Skeletal muscle tissue (tissue), 4 donors: ENCODE results near the gene TSPAN31. TPM values are rescaled to one million over a fixed set of nuclear protein-coding genes. Genes with fewer than 3 reads are reported as not detected.
A peak's percentile ranks its signal among the peaks of the same experiment; 100 is the strongest.

Experiments
- H3K27ac ChIP-seq: one replicate; pipeline ENCODE4 v1.7.0; 2013; ENCODE audit warnings: mild to moderate bottlenecking, low read depth, low read length, inconsistent platforms
- H3K27me3 ChIP-seq, 3 donors: one replicate each; pipeline ENCODE4 v1.7.0; 2013; ENCODE audit warnings: low read length in 3 of 3; ENCODE audit not compliant: control insufficient read depth in 3 of 3, insufficient read depth in 3 of 3
- H3K36me3 ChIP-seq, 3 donors: one replicate each; pipeline ENCODE4 v1.7.0; 2013; ENCODE audit warnings: low read length in 3 of 3; ENCODE audit not compliant: control insufficient read depth in 3 of 3, insufficient read depth in 3 of 3
- H3K4me1 ChIP-seq, 3 donors: one replicate each; pipeline ENCODE4 v1.7.0; 2013; ENCODE audit warnings: low read length in 3 of 3, mild to moderate bottlenecking in 3 of 3; ENCODE audit not compliant: control insufficient read depth in 3 of 3, insufficient read depth in 3 of 3
- H3K4me3 ChIP-seq, 3 donors: one replicate each; pipeline ENCODE4 v1.7.0; 2013; ENCODE audit warnings: low read length in 3 of 3
- H3K9ac ChIP-seq, 3 donors: one replicate each; pipeline ENCODE4 v1.7.0; 2013; ENCODE audit warnings: low read length in 3 of 3, mild to moderate bottlenecking in 3 of 3, moderate library complexity in 2 of 3, low read depth in 1 of 3
- H3K9me3 ChIP-seq, 3 donors: one replicate each; pipeline ENCODE4 v1.7.0; 2013; ENCODE audit warnings: low read length in 3 of 3; ENCODE audit not compliant: control insufficient read depth in 3 of 3
- total RNA-seq: library from RNA; depleted of rRNA; stranded (reverse); fragments of >200 nt; gene quantifications from one replicate; pipeline ENCODE4 v1.2.3, GENCODE V29; 2014
- donor health status: Osteomylitis.

The TSPAN31 gene
- total RNA-seq, 1 donor from 2014 or later = 57.9 TPM

DNA sequence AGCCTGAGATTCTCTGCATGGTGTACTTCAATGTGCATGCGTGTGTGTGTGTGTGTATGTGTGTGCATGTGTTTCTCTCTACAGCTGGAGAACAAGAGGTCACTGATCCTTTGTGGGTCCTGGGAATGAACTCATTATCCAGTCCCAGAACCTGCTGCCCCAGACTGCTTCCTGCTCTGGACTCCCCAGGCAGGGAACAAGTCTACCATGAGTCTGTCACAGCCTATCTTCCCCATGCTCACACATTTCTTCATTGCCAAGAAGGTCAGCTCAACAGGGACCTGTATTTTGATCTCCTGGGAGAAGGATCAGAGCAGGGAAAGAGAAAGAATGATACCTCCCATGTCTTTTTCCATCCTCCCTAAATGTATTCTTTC, 3.4 kb upstream of the TSPAN31 start:
- Histone ChIP-seq H3K4me3 (peak overlapping the region in 1 of 3 donors; percentile 20), H3K36me3 (peaks cover 0 to 4% (median 0%) of the 10 kb centered on the region in 3 donors), H3K9ac (no peak overlapping the region), H3K27ac (no peak overlapping the region), H3K27me3 (peaks cover 32 to 41% (median 39%) of the 10 kb centered on the region in 3 donors), H3K9me3 (no peaks in the 10 kb centered on the region), H3K4me1 (peaks cover 17 to 30% (median 20%) of the 10 kb centered on the region in 3 donors)

GRCh38 chr12:57741844-57742738, 2.7 kb upstream of the TSPAN31 start:
- H3K27ac ChIP-seq = no peak overlapping the region
- H3K36me3 ChIP-seq = peaks cover 3 to 11% (median 7%) of the 10 kb centered on the region in 3 donors
- peaks cover 25 to 34% (median 32%) of the 10 kb centered on the region in 3 donors for H3K27me3 ChIP-seq
- H3K9ac ChIP-seq = no peak overlapping the region
- peak overlapping the region in 2 of 3 donors; percentile 20 to 22 for H3K4me3 ChIP-seq
- peaks cover 12 to 24% (median 18%) of the 10 kb centered on the region in 3 donors for H3K4me1 ChIP-seq
- H3K9me3 ChIP-seq = no peaks in the 10 kb centered on the region

GRCh38 chr12:57743769-57744168, 1.1 kb upstream of the TSPAN31 start:
- H3K27ac ChIP-seq = peak overlapping the region; percentile 98

GRCh38 chr12:57744194-57744776, 554 bp upstream of the TSPAN31 start:
- peaks cover 12 to 21% (median 13%) of the 10 kb centered on the region in 3 donors for H3K4me1 ChIP-seq
- peaks cover 20 to 25% (median 25%) of the 10 kb centered on the region in 3 donors for H3K36me3 ChIP-seq
- H3K27ac ChIP-seq = peak overlapping the region; percentile 98
- peak overlapping the region; percentile 98 to 100 (median 99) for H3K9ac ChIP-seq
- no peaks in the 10 kb centered on the region for H3K9me3 ChIP-seq
- H3K4me3 ChIP-seq = peak overlapping the region; percentile 93 to 99 (median 99)
- peaks cover 6 to 19% (median 19%) of the 10 kb centered on the region in 3 donors for H3K27me3 ChIP-seq

More at GRCh38 chr12:57743769-57744168, 1.1 kb upstream of the TSPAN31 start:
- no peaks in the 10 kb centered on the region for H3K9me3 ChIP-seq
- H3K4me3 ChIP-seq = peak overlapping the region in 2 of 3 donors; percentile 93 to 99
- H3K36me3 ChIP-seq = peaks cover 15 to 20% (median 20%) of the 10 kb centered on the region in 3 donors
- peak overlapping the region in 2 of 3 donors; percentile 3 to 98 for H3K9ac ChIP-seq
- H3K27me3 ChIP-seq = peaks cover 11 to 24% (median 24%) of the 10 kb centered on the region in 3 donors
- peaks cover 12 to 24% (median 14%) of the 10 kb centered on the region in 3 donors for H3K4me1 ChIP-seq

DNA sequence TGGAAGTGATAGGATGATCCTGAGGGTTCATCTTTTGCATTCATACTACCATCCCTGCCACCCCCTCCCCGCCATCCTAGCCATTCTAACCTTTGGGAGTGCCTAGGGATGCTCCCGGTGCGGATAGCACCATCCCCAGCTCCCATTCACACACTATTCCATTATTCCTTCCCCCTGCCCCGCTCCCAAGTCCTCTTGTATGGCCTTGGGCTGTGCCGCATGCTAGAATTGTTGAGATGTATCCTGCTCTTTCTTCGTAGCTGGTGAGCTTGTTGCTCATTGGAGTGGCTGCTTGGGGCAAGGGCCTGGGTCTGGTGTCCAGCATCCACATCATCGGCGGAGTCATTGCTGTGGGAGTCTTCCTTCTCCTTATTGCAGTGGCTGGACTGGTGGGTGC, 644 bp downstream of the TSPAN31 start:
- peaks cover 12 to 23% (median 13%) of the 10 kb centered on the region in 3 donors for H3K4me1 ChIP-seq
- H3K36me3 ChIP-seq = peaks cover 27 to 33% (median 31%) of the 10 kb centered on the region in 3 donors
- H3K9ac ChIP-seq = peak overlapping the region; percentile 98 to 100 (median 99)

DNA sequence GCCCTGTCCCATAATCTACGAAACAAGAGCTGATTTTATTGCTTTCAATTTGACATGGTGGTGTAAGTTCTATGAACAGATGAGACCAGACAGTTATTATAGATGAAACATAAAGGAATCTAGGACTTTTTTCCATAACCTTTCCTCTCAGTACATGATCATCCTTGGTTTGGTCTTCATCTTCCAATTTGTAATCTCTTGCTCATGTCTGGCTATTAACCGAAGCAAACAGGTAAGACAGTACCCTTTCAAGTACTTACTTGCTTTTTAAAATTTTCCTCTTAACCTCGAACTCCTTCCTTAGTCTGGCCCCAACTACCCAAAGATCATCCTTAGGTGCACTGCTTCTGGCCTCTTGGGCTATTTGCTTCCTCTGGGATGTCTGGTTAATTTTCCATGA, 1.2 kb downstream of the TSPAN31 start:
- Histone ChIP-seq H3K27ac (no peak overlapping the region), H3K36me3 (peaks cover 29 to 37% (median 35%) of the 10 kb centered on the region in 3 donors), H3K27me3 (peaks cover 0 to 8% (median 3%) of the 10 kb centered on the region in 3 donors), H3K9ac (peak overlapping the region in 2 of 3 donors; percentile 98 to 100), H3K9me3 (no peaks in the 10 kb centered on the region), H3K4me1 (peaks cover 17 to 25% (median 19%) of the 10 kb centered on the region in 3 donors), H3K4me3 (peak overlapping the region; percentile 93 to 99 (median 99))

More for the DNA sequence above, 644 bp downstream of the TSPAN31 start:
- Histone ChIP-seq H3K27ac (peak overlapping the region; percentile 98), H3K4me3 (peak overlapping the region; percentile 93 to 99 (median 99)), H3K9me3 (no peaks in the 10 kb centered on the region), H3K27me3 (peaks cover 0 to 13% (median 8%) of the 10 kb centered on the region in 3 donors)

DNA sequence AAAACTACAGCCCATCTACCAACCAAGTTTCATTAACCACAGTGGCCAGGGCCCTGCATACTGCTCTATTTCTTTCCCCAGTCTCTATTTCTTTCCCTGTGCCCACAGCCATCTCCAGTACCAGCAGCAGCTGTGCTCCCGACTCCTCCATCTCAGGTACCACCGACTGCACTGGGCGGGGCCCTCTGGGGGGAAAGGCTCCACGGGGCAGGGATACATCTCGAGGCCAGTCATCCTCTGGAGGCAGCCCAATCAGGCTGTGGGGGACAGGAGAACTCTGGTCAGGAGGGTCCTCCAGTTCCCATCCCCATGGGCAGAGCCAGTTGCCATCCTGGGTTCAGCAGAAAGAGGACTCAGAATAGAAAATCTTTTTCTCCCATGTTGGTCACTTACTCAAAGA, 4.2 kb downstream of the TSPAN31 start:
- Histone ChIP-seq H3K9me3 (no peaks in the 10 kb centered on the region), H3K4me3 (no peak overlapping the region), H3K36me3 (peaks cover 29 to 37% (median 35%) of the 10 kb centered on the region in 3 donors), H3K4me1 (peaks cover 29 to 36% (median 33%) of the 10 kb centered on the region in 3 donors), H3K27ac (no peak overlapping the region), H3K27me3 (no peaks in the 10 kb centered on the region), H3K9ac (no peak overlapping the region)

DNA sequence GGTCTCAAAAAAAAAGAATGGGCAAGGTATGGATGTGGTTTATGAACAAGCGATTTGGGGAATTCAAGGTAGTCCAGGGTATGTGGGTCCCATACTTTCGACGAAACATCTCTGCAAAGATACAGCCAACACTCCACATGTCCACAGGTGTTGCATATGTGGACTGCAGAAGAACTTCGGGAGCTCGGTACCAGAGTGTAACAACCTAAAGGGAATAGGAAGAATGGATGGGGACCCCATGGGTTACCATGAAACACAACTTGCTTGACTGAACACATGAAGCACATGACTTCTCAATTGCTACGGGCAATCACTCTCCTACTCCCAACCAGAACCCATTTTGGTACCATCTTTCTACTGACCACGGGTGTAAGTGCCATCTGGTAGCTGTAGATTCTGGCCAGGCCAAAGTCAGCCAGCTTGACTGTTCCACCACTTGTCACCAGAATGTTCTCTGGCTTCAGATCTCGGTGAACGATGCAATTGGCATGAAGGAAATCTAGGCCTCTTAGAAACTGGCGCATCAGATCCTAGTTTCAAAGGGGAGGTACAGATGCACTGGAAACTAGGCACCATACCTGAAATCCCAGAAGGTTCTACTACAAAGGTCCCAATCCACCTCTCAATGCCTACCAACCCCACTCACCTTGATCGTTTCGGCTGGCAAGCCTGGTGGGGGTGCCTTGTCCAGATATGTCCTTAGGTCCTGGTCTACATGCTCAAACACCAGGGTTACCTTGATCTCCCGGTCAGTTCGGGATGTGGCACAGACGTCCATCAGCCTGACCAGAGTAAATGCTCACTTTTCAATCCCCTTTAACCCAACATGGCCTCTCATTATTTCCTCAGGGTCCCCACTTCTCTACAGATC, 6.0 kb downstream of the TSPAN31 start:
- Histone ChIP-seq H3K4me1 (peaks cover 22 to 33% (median 30%) of the 10 kb centered on the region in 3 donors), H3K27me3 (no peaks in the 10 kb centered on the region), H3K36me3 (peaks cover 29 to 37% (median 35%) of the 10 kb centered on the region in 3 donors), H3K27ac (peak overlapping the region; percentile 95), H3K4me3 (peak overlapping the region; percentile 87 to 93 (median 92)), H3K9me3 (no peaks in the 10 kb centered on the region), H3K9ac (peak overlapping the region; percentile 94 to 99 (median 98))

DNA sequence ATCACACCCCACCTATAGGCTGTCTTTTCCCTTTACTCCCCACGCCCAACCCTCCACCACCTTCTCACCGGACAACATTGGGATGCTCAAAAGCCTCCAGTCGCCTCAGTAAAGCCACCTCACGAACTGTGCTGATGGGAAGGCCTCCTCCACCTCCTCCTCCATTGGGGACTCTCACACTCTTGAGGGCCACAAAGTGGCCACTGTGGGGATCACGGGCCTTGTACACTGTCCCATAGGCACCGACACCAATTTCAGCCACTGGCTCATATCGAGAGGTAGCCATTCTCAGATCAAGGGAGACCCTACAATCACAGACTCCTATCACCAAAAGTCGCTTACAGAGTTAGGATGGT, 6.6 kb downstream of the TSPAN31 start:
- H3K4me3 ChIP-seq = peak overlapping the region; percentile 87 to 93 (median 92)
- H3K36me3 ChIP-seq = peaks cover 29 to 37% (median 31%) of the 10 kb centered on the region in 3 donors
- no peaks in the 10 kb centered on the region for H3K27me3 ChIP-seq
- peak overlapping the region; percentile 94 to 99 (median 98) for H3K9ac ChIP-seq
- no peaks in the 10 kb centered on the region for H3K9me3 ChIP-seq
- H3K27ac ChIP-seq = peak overlapping the region; percentile 95
- peaks cover 22 to 37% (median 32%) of the 10 kb centered on the region in 3 donors for H3K4me1 ChIP-seq
